B cell (primary cell): ENCODE results near the gene CENPL. TPM values are rescaled to one million over a fixed set of nuclear protein-coding genes. Genes with fewer than 3 reads are reported as not detected.
A peak's percentile ranks its signal among the peaks of the same experiment; 100 is the strongest.

Experiments
- ATAC-seq: fragments of 200-7000 bp; cut with Tn5 transposase; one replicate; pipeline ENCODE4 v1.10.0; 2021; ENCODE audit warnings: low read depth, mild to moderate bottlenecking, moderate number of reproducible peaks, moderate library complexity
- CTCF ChIA-PET: fragments of 350-600 bp; sonication (Branson Sonifier 250); formaldehyde crosslinking; loops from one replicate; lab custom pipeline; 2021; ENCODE audit warnings: antibody characterized with exemption, inconsistent platforms; lab: Charles Lee
- POLR2A ChIA-PET: fragments of 350-600 bp; sonication (Branson Sonifier 250); formaldehyde crosslinking; loops from one replicate; lab custom pipeline; 2021; ENCODE audit warnings: antibody characterized with exemption; lab: Charles Lee
- DNase-seq: peaks from one replicate; pipeline ENCODE4 v3.0.0; 2013
- H2AFZ ChIP-seq: 2 replicates; pipeline ENCODE4 v1.6.1; 2012; ENCODE audit warnings: mild to moderate bottlenecking, low read depth, low read length; ENCODE audit not compliant: insufficient read depth, poor library complexity, severe bottlenecking
- H3K27ac ChIP-seq, 2 donors: 1 replicate in 1 of 2; 2 replicates in 1 of 2; pipeline ENCODE4 v1.5.1; 2012 to 2013; ENCODE audit warnings: low read length in 2 of 2, mild to moderate bottlenecking in 2 of 2, moderate library complexity in 1 of 2
- H3K27me3 ChIP-seq, 4 experiments: fragments of 200-600 bp in 1 of 4; sonication (generic) in 1 of 4; replicated peaks in 1 of 4; 1 replicate in 2 of 4; 2 replicates in 2 of 4; pipeline versions ENCODE4 v1.6.1 to v1.7.0; 2013 to 2016; ENCODE audit warnings: low read length in 3 of 4, mild to moderate bottlenecking in 2 of 4, mixed read lengths in 1 of 4, moderate library complexity in 1 of 4; ENCODE audit not compliant: insufficient read depth in 4 of 4, control insufficient read depth in 3 of 4; ENCODE audit errors: control extremely low read depth in 1 of 4
- H3K36me3 ChIP-seq, 2 experiments: replicated peaks in 1 of 2; 1 replicate in 1 of 2; 2 replicates in 1 of 2; pipeline versions ENCODE4 v1.6.1 to v1.7.1; 2013; ENCODE audit warnings: low read length in 1 of 2; ENCODE audit not compliant: insufficient read depth in 2 of 2, control insufficient read depth in 1 of 2; ENCODE audit errors: control extremely low read depth in 1 of 2, extremely low read depth in 1 of 2
- H3K4me1 ChIP-seq, 2 donors: fragments of 200-600 bp in 1 of 2; sonication (generic) in 1 of 2; 1 replicate in 1 of 2; 2 replicates in 1 of 2; pipeline versions ENCODE4 v1.5.1 to v1.6.1; 2013 to 2017; ENCODE audit warnings: low read length in 2 of 2; ENCODE audit not compliant: control insufficient read depth in 2 of 2, insufficient read depth in 2 of 2
- H3K4me2 ChIP-seq: replicated peaks from 2 replicates; pipeline ENCODE3; 2012; ENCODE audit warnings: mild to moderate bottlenecking, low read depth, low read length; ENCODE audit not compliant: poor library complexity, severe bottlenecking
- H3K4me3 ChIP-seq, 5 experiments: fragments of 200-600 bp in 1 of 5; sonication (generic) in 1 of 5; 1 replicate in 3 of 5; 2 replicates in 2 of 5; pipeline versions ENCODE4 v1.5.1 to v1.7.0; 2011 to 2016; ENCODE audit warnings: low read length in 4 of 5, mild to moderate bottlenecking in 4 of 5, low read depth in 2 of 5, control low read depth in 1 of 5, moderate library complexity in 1 of 5; ENCODE audit not compliant: insufficient read depth in 1 of 5; ENCODE audit errors: control extremely low read depth in 1 of 5, extremely low read depth in 1 of 5
- H3K79me2 ChIP-seq: fragments of 200-600 bp; sonication (generic); one replicate; pipeline ENCODE4 v1.6.0; 2016; ENCODE audit warnings: low read length; ENCODE audit not compliant: control insufficient read depth, insufficient read depth
- H3K9ac ChIP-seq: fragments of 200-600 bp; sonication (generic); 2 replicates; pipeline ENCODE4 v1.6.1; 2017; ENCODE audit warnings: mild to moderate bottlenecking, low read length, moderate library complexity
- H3K9me3 ChIP-seq, 3 donors: one replicate each; pipeline versions ENCODE4 v1.6.1 to v1.7.1; 2013; ENCODE audit warnings: low read length in 2 of 3; ENCODE audit not compliant: control insufficient read depth in 2 of 3, insufficient read depth in 1 of 3; ENCODE audit errors: control extremely low read depth in 1 of 3
- H4K20me1 ChIP-seq: 2 replicates; pipeline ENCODE4 v1.6.0; 2012; ENCODE audit warnings: mild to moderate bottlenecking, low read length; ENCODE audit not compliant: insufficient read depth, control insufficient read depth, poor library complexity, severe bottlenecking
- H3K27ac Mint-ChIP-seq: one replicate; pipeline ENCODE4 v1.8.0; 2021; ENCODE audit warnings: mixed read lengths
- H3K27me3 Mint-ChIP-seq: one replicate; pipeline ENCODE4 v1.8.0; 2021; ENCODE audit warnings: mixed read lengths
- H3K4me1 Mint-ChIP-seq: one replicate; pipeline ENCODE4 v1.8.0; 2021; ENCODE audit warnings: mixed read lengths
- H3K4me3 Mint-ChIP-seq: one replicate; pipeline ENCODE4 v1.8.0; 2021; ENCODE audit warnings: mixed read lengths
- H3K9me3 Mint-ChIP-seq: one replicate; pipeline ENCODE4 v1.8.0; 2022; ENCODE audit warnings: mixed read lengths; ENCODE audit not compliant: insufficient read depth
- EZH2 ChIP-seq: IDR thresholded peaks from 2 replicates; pipeline ENCODE4 v1.6.1; 2012; ENCODE audit warnings: borderline replicate concordance, low read depth, mild to moderate bottlenecking, moderate library complexity, low read length; ENCODE audit not compliant: insufficient read depth, poor library complexity, severe bottlenecking
- whole genome bisulfite sequencing: methylation state at CpG from one replicate; pipeline ENCODE4 v1.1.5; 2013; ENCODE audit warnings: missing lambda C conversion rate; ENCODE audit not compliant: insufficient coverage; 5-methylcytosine and 5-hydroxymethylcytosine counted together
- intact Hi-C: fragments of 100-400 bp; cut with micrococcal nuclease; formaldehyde crosslinking; loops from one replicate; pipeline ENCODE4 v1.10.0; 2022
- polyA plus RNA-seq: library from polyadenylated mRNA; depleted of rRNA; stranded (reverse); fragments of >200 nt; gene quantifications from 2 replicates; pipeline ENCODE4 v1.2.3, GENCODE V29; 2012
- total RNA-seq, 2 donors: library from RNA; stranded (reverse); fragments of 120-200 nt in 1 of 2; gene quantifications; 1 replicate in 1 of 2; 2 replicates in 1 of 2; pipeline versions ENCODE4 v1.2.3 to v1.2.4, GENCODE V29; 2013 to 2022
- TF ChIP-seq, protein P1 (sequence below): fragments of 200-600 bp; IDR thresholded peaks from one replicate; pipeline ENCODE4 v1.8.0; 2022; ENCODE audit warnings: antibody characterized with exemption, mild to moderate bottlenecking

The CENPL gene
- total and polyA plus RNA-seq, 2 donors (not counting 1 experiment from before 2014, with no cell fraction given), result 3.2 to 9.7 TPM

DNA sequence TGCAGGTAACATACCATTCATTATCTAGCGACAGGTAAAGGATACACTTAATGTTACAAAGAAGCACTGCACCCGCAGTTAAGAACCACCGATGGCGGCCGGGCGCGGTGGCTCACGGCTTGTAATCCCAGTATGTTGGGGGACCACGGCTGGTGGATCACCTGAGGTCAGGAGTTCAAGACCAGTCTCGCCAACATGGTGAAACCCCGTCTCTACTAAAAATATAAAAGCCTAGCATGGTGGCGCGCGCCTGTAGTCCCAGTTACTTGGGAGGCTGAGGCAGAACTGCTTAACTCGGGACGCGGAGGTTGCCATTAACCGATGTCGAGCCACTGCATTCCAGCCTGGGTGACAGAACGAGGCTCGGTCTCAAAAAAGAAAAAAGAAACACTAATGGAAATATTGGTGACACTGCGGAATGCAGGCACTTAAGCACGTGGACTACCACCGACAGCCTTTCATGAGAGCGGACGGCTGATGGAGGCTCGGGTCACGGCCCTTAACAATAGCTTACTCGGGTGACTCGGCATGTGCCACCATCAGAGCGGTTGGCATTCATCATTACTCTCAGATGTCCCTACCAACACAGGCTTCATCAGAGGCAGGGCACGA is 42.6 kb upstream of the CENPL start:
- Histone ChIP-seq H4K20me1 (no peaks in the 10 kb centered on the region), H3K4me1 (peaks cover 42 to 50% of the 10 kb centered on the region in 2 donors), H3K27me3 (no peaks in the 10 kb centered on the region), H3K79me2 (peaks cover 23% of the 10 kb centered on the region), H3K36me3 (peaks cover 5 to 60% of the 10 kb centered on the region in 2 experiments), H3K9ac (peak overlapping the region; percentile 81), H3K9me3 (no peaks in the 10 kb centered on the region), H3K4me2 (peak overlapping the region; percentile 90), H3K27ac (peak overlapping the region; percentile 90 to 93), H3K4me3 (peak overlapping the region; percentile 70 to 98 (median 89)), H2AFZ (peak overlapping the region; percentile 92)
- H3K4me1 Mint-ChIP-seq, result peaks cover 68% of the 10 kb centered on the region
- H3K4me3 Mint-ChIP-seq, result peak overlapping the region; percentile 94
- H3K27me3 Mint-ChIP-seq, result no peaks in the 10 kb centered on the region
- peak overlapping the region; percentile 98 for H3K27ac Mint-ChIP-seq
- no peak for TF ChIP-seq EZH2
- TF ChIP-seq, protein P1, sequence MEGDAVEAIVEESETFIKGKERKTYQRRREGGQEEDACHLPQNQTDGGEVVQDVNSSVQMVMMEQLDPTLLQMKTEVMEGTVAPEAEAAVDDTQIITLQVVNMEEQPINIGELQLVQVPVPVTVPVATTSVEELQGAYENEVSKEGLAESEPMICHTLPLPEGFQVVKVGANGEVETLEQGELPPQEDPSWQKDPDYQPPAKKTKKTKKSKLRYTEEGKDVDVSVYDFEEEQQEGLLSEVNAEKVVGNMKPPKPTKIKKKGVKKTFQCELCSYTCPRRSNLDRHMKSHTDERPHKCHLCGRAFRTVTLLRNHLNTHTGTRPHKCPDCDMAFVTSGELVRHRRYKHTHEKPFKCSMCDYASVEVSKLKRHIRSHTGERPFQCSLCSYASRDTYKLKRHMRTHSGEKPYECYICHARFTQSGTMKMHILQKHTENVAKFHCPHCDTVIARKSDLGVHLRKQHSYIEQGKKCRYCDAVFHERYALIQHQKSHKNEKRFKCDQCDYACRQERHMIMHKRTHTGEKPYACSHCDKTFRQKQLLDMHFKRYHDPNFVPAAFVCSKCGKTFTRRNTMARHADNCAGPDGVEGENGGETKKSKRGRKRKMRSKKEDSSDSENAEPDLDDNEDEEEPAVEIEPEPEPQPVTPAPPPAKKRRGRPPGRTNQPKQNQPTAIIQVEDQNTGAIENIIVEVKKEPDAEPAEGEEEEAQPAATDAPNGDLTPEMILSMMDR, result no peak
- H3K9me3 Mint-ChIP-seq, result no peaks in the 10 kb centered on the region
- ATAC-seq, result no peak
- ChIA-PET POLR2A (interaction anchor here (0.7 to 2.4 kb wide), 6 partner anchors 43 to 1132 kb away, joined by 3 to 16 read pairs (median 10); partner anchors contain the start of genes CACYBP, CENPL, DARS2 and PRDX6), CTCF (interaction anchor here (0.6 to 1.1 kb wide), 2 partner anchors 8 to 447 kb away, joined by 3 to 7 read pairs; no protein-coding TSS in a partner anchor)
- DNase-seq, result no peak
- intact Hi-C loops, result loop anchor here (5.0 kb wide), 1 partner anchor 350 kb away; no protein-coding TSS in a partner anchor
- 2% methylated on average over 31 of the region's 32 CpGs for WGBS
